Measurements from ENCODE around the gene TMPRSS4. TPM values are rescaled to one million over a fixed set of nuclear protein-coding genes. Genes with fewer than 3 reads are reported as not detected.

The TMPRSS4 gene
- total RNA-seq, 1 experiment from 2014 or later, result not detected

- DNase-seq (ENCODE audit: low read depth), result no peak
Observed at GRCh38 chr11:118135051-118135795, 58.3 kb downstream of the TMPRSS4 start.

DNA sequence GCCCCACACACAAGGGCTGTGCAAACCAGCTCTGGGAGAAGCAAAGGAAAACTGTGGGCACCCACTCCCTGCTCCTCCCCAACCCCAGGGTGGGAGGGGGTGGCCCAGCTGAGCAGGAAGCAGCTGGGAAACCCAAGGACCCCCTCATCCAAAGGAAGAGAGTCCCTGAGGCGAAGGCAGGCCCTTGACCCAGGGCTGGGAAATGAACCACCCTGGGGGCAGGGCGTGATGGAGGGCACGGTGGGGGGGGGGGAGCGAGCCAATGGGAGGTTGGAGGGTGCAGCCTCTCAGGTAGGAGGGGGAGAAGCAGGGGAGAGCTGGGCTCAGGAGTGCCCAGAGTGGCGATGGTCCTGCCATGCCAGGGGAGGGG lies 58.9 kb downstream of the TMPRSS4 start:
- no peak for DNase-seq (ENCODE audit: low read depth)

- DNase-seq (ENCODE audit: low read depth), result no peak
Observed at GRCh38 chr11:118136341-118136740, 59.5 kb downstream of the TMPRSS4 start.

- DNase-seq (ENCODE audit: low read depth), result no peak
Observed at GRCh38 chr11:118136801-118137200, 59.9 kb downstream of the TMPRSS4 start.

GRCh38 chr11:118138839-118139420 lies 62.1 kb downstream of the TMPRSS4 start:
- no peak for DNase-seq (ENCODE audit: low read depth)

- DNase-seq (ENCODE audit: low read depth), result peak; percentile 56
Observed at GRCh38 chr11:118139578-118139977, 62.7 kb downstream of the TMPRSS4 start.

DNA sequence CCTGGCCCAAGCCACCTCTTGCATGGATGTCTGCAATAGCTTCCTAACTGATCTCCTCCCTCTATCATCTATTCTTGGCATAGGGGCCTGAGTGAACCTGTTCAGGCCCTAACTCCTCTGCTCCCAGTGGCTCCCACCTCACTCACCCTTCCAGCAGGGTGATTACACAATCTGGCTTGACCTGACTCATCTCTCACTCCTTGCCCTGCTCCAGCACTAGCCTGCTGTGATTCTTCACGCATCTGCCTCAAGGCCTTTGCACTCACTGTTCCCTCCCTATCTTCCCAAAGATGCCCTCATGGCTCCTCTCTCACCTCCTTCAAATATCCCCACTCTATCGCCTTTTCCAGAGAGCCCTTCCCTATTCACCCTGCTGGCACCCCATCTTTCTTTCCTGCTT lies 65.2 kb downstream of the TMPRSS4 start:
- DNase-seq (ENCODE audit: low read depth), result peak; percentile 55

GRCh38 chr11:118142809-118143208 lies 65.9 kb downstream of the TMPRSS4 start:
- no peak for DNase-seq (ENCODE audit: low read depth)

DNA sequence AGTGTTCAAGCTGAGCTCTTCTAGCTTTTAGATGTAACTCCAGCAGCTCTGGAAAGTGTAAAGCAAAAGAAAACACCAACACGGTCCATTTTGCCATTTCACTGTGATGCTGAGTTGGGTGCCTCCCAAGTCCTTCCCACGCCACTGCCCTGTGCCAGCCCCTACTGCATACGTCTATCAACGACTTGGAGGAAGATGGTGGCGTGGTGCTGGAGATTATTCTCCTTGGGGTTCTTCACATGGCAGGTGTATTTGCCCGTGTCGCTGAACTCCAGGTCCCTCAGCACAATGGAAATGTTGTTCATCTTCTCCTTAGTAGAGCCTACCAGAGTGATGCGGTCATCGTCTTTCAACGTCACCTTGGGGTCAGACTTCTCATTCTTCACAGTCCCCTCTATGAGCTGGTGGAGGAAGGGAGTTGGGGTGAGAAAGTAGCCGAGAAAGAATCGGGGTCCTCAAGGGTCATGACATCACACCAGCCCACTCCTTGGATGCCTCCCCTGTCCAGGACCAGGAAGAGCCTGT lies 66.8 kb downstream of the TMPRSS4 start:
- DNase-seq (ENCODE audit: low read depth), result no peak

- DNase-seq (ENCODE audit: low read depth), result no peak
Observed at GRCh38 chr11:118144301-118145268, 67.7 kb downstream of the TMPRSS4 start.

GRCh38 chr11:118145285-118146227 lies 68.7 kb downstream of the TMPRSS4 start:
- peak; percentile 79 for DNase-seq (ENCODE audit: low read depth)

GRCh38 chr11:118146554-118146953 lies 69.7 kb downstream of the TMPRSS4 start:
- DNase-seq (ENCODE audit: low read depth), result no peak

GRCh38 chr11:118147502-118147901 lies 70.6 kb downstream of the TMPRSS4 start:
- DNase-seq (ENCODE audit: low read depth), result no peak

DNA sequence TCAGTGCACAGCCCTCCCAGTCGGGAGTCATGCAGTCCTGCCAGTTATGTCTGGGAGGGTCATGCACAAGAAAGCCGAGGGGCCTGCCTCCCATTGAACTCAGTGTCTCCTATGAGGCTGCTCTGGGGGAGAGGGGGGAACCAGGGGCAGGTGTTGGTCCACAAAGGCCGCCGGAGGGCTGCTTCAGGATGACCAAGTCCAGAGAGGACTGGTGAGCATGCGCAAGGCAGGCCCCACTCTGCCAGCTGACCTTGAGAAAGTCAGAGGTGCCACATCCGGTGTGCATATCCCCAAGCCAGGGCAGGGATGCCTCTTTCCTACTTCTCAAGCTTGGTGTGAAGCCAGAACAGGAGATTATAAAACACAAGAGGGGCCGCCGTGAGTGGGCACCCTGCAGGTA lies 71.4 kb downstream of the TMPRSS4 start:
- DNase-seq (ENCODE audit: low read depth), result peak; percentile 32

DNA sequence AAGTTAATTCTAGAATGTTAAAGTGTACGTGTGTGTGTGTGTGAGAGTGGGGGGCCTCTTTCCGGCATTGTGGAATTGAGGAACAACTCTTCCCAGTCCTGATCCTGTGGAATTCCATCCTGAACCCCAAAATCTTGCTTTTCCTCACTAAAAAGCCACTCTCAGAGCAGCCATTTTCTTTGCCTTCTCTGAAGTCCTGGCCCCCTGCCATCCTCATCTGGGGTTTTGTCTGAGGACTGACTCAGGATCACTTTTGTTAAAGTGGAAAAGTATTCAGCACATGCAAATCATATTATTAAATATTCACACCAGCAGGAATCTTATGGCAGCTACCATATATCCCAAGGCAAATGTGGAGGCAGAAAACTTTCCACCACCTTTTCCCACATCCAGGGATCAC lies 72.0 kb downstream of the TMPRSS4 start:
- DNase-seq (ENCODE audit: low read depth), result peak; percentile 67

- no peak for DNase-seq (ENCODE audit: low read depth)
Observed at GRCh38 chr11:118149493-118149892, 72.6 kb downstream of the TMPRSS4 start.

- peak; percentile 88 for DNase-seq (ENCODE audit: low read depth)
Observed at GRCh38 chr11:118151431-118151830, 74.6 kb downstream of the TMPRSS4 start.

DNA sequence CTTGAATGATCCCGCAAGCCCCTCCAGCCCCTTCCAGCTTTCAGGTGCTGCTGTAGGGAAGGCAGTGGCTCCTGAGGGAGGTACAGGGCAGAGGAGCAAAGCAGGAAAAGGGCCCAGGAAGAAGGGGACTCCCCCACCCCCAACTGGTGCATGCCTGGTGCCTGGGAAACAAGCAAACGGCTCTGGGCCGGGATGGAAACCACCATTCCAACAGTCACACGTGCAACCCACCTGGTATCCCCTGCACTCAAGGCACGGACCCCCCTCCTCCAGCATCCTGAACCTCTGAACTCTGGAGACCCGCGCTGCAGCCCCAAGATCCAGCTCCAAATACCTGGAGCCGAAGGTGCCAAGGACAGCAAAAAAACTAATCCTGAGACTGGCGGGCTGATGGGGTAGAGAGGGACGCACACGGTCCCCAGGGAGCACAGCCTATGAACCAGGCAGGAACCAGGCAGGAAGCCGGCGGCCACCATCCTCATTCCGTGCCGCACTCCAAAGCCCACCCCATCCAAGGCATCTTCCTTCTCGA lies 75.2 kb downstream of the TMPRSS4 start:
- peak; percentile 37 for DNase-seq (ENCODE audit: low read depth)

DNA sequence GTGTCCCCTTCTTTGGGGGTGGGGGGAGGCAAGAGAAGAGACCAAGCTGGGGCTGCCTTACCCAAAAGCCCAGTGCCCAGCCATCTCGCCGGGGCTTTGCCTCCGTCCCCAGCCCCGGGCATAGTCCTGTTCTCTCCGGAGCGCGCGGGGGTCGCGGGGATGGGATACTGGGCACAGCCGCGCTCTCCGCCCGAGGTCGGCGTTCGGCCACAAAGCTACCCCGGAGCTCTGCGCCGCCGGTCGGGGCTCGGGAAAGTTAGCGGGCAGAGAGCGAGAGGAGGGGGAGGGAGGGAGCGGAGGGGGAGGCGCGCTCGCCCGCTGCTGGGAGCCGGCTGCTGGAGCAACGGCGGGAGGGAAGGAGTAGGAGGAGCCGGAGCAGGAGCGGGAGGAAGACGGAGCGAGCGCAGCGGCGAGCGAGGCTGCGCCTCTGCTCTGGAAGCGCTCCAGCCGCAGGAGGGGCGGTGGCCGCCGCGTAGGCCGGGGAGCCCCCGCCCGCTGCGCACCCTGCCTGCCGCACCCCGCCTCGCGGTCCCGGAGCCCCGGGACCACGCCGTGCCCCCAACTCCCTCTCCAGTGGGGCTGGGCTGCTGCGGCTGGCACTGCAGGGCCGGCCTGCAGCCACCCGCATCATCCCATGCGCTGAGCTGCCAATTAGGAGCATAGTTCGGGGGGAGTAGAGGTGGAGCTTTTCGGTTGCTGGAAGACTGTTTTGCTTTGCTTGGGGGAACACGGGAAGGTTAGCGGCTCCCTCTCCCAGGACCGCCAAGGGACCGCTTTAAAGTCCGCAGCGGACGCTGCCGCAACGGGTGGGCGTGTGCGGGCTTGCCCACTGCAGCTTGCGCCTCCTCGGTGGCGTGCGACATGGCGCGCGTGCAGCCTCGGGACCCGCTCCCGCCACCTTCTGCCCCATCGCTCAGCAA lies 75.9 kb downstream of the TMPRSS4 start, which contains the start of gene SCN4B:
SCN4B (minus strand) TSS at position 272 of the 920 bp plus-strand sequence; CDS start at position 122, 150 bp downstream.
- DNase-seq (ENCODE audit: low read depth), result peak; percentile 72

All from M059J (cell line).